RWPE2 (cell line): ENCODE measurements around the gene TMEM259.

ENCODE experiments used
- ATAC-seq: fragments of 200-7000 bp; cut with Tn5 transposase; 3 replicates; pipeline ENCODE4 v1.9.1; 2021; ENCODE audit warnings: low read depth
- DNase-seq: peaks from one replicate; pipeline ENCODE4 v3.0.0-alpha.2; 2020; ENCODE audit warnings: low spot score
- H3K27ac ChIP-seq: fragments of 450-650 bp; 2 replicates; pipeline ENCODE4 v1.5.1; 2017; ENCODE audit warnings: mild to moderate bottlenecking; ENCODE audit not compliant: poor library complexity, severe bottlenecking
- H3K27me3 ChIP-seq: fragments of 250-450 bp; sonication (Bioruptor Pico); 2 replicates; pipeline ENCODE4 v1.5.1; 2021; ENCODE audit warnings: mild to moderate bottlenecking, moderate library complexity; ENCODE audit not compliant: insufficient read depth, poor library complexity, severe bottlenecking
- H3K36me3 ChIP-seq: fragments of 250-450 bp; sonication (Bioruptor Pico); 2 replicates; pipeline ENCODE4 v1.5.1; 2020; ENCODE audit warnings: low read depth, mild to moderate bottlenecking, moderate library complexity
- H3K4me1 ChIP-seq: fragments of 250-450 bp; sonication (Bioruptor Pico); 2 replicates; pipeline ENCODE4 v1.5.1; 2021; ENCODE audit warnings: mild to moderate bottlenecking, moderate library complexity; ENCODE audit not compliant: insufficient read depth, poor library complexity, severe bottlenecking
- H3K4me3 ChIP-seq: fragments of 250-450 bp; sonication (Bioruptor Pico); 2 replicates; pipeline ENCODE4 v1.5.1; 2021; ENCODE audit warnings: mild to moderate bottlenecking, moderate library complexity; ENCODE audit not compliant: severe bottlenecking
- H3K9me3 ChIP-seq: fragments of 250-450 bp; sonication (Bioruptor Pico); 2 replicates; pipeline ENCODE4 v1.5.1; 2021; ENCODE audit warnings: mild to moderate bottlenecking, moderate library complexity; ENCODE audit not compliant: severe bottlenecking
- CTCF ChIP-seq: fragments of 450-650 bp; IDR thresholded peaks from one replicate; pipeline ENCODE4 v1.5.1; 2017; ENCODE audit warnings: mild to moderate bottlenecking, moderate library complexity; ENCODE audit not compliant: poor library complexity, severe bottlenecking

The TMEM259 gene

GRCh38 chr19:1041835-1042685 lies 21.1 kb upstream of the TMEM259 start:
- H3K4me3 ChIP-seq = no peak overlapping the region
- H3K36me3 ChIP-seq = peaks cover 25% of the 10 kb centered on the region
- peak; percentile 45 for DNase-seq
- ATAC-seq = no peak
- H3K27ac ChIP-seq = no peak overlapping the region
- no peaks in the 10 kb centered on the region for H3K9me3 ChIP-seq
- H3K27me3 ChIP-seq = no peaks in the 10 kb centered on the region
- no peaks in the 10 kb centered on the region for H3K4me1 ChIP-seq
- TF ChIP-seq CTCF = no peak

- peaks cover 32% of the 10 kb centered on the region for H3K36me3 ChIP-seq
- no peak for ATAC-seq
- H3K4me3 ChIP-seq = no peak overlapping the region
- TF ChIP-seq CTCF = no peak
- H3K9me3 ChIP-seq = no peaks in the 10 kb centered on the region
- H3K4me1 ChIP-seq = no peaks in the 10 kb centered on the region
- DNase-seq = no peak
- H3K27ac ChIP-seq = no peak overlapping the region
- H3K27me3 ChIP-seq = no peaks in the 10 kb centered on the region
Measured at GRCh38 chr19:1041272-1041834, 20.4 kb upstream of the TMEM259 start.

GRCh38 chr19:1040476-1041271 lies 19.8 kb upstream of the TMEM259 start:
- no peak for TF ChIP-seq CTCF
- H3K9me3 ChIP-seq = no peaks in the 10 kb centered on the region
- H3K27ac ChIP-seq = peak overlapping the region; percentile 58
- peaks cover 39% of the 10 kb centered on the region for H3K36me3 ChIP-seq
- H3K27me3 ChIP-seq = no peaks in the 10 kb centered on the region
- H3K4me1 ChIP-seq = no peaks in the 10 kb centered on the region
- peak; percentile 88 for DNase-seq
- ATAC-seq = peak; percentile 55
- H3K4me3 ChIP-seq = peak overlapping the region; percentile 42

GRCh38 chr19:1039646-1040475 lies 18.9 kb upstream of the TMEM259 start, which contains the start of gene ABCA7:
TSS of gene ABCA7 (plus strand) at chr19:1040107. CDS start at chr19:1041362, 1,255 bp downstream.
- DNase-seq (peak; percentile 96), ATAC-seq (peak; percentile 90)
- Histone ChIP-seq H3K27me3 (no peaks in the 10 kb centered on the region), H3K9me3 (no peaks in the 10 kb centered on the region), H3K27ac (peak within 1 kb of the TSS; percentile 58), H3K4me1 (no peaks in the 10 kb centered on the region), H3K36me3 (peaks cover 44% of the 10 kb centered on the region), H3K4me3 (peak within 1 kb of the TSS; percentile 42)
- TF ChIP-seq CTCF = no peak
